ENCODE results near the gene ELOVL5. TPM values are rescaled to one million over a fixed set of nuclear protein-coding genes. Genes with fewer than 3 reads are reported as not detected.
"Not testable (repeated sequence)": the region's sequence is repeated elsewhere in the genome, so short reads cannot be mapped to it uniquely, and the experiment has no call there.

ELOVL5 gene
- total RNA-seq, 2 donors from 2014 or later = 84.6 to 134 TPM

GRCh38 chr6:53320964-53321363 is 27.8 kb downstream of the ELOVL5 start:
- DNase-seq (ENCODE audit: low spot score in 2 of 2) = no peak
- H3K27ac Mint-ChIP-seq = no peak overlapping the region
- no peak for ATAC-seq
- no peaks in the 10 kb centered on the region for H3K36me3 Mint-ChIP-seq
- H3K9me3 Mint-ChIP-seq = no peaks in the 10 kb centered on the region

GRCh38 chr6:53318429-53318828 is 30.3 kb downstream of the ELOVL5 start:
- DNase-seq (ENCODE audit: low spot score in 2 of 2) (no peak), ATAC-seq (no peak)
- Mint-ChIP-seq H3K9me3 (no peaks in the 10 kb centered on the region), H3K36me3 (peaks cover 0 to 7% of the 10 kb centered on the region in 2 donors), H3K27ac (no peak overlapping the region)

GRCh38 chr6:53317861-53318260 is 30.9 kb downstream of the ELOVL5 start:
- H3K9me3 Mint-ChIP-seq = no peaks in the 10 kb centered on the region
- ATAC-seq (no peak), DNase-seq (ENCODE audit: low spot score in 2 of 2) (no peak)
- H3K36me3 Mint-ChIP-seq = peaks cover 0 to 7% of the 10 kb centered on the region in 2 donors
- no peak overlapping the region for H3K27ac Mint-ChIP-seq

- not testable (repeated sequence) for H3K27ac Mint-ChIP-seq; ATAC-seq; H3K36me3 Mint-ChIP-seq; DNase-seq (ENCODE audit: low spot score in 2 of 2); H3K9me3 Mint-ChIP-seq
Observed at GRCh38 chr6:53317299-53317698, 31.5 kb downstream of the ELOVL5 start.

GRCh38 chr6:53316142-53316541 is 32.6 kb downstream of the ELOVL5 start:
- H3K27ac Mint-ChIP-seq = peak overlapping the region; percentile 31 to 56
- peaks cover 0 to 12% of the 10 kb centered on the region in 2 donors for H3K36me3 Mint-ChIP-seq
- H3K9me3 Mint-ChIP-seq = no peaks in the 10 kb centered on the region
- no peak for ATAC-seq
- no peak for DNase-seq (ENCODE audit: low spot score in 2 of 2)

- peaks cover 0 to 17% of the 10 kb centered on the region in 2 donors for H3K36me3 Mint-ChIP-seq
- peak overlapping the region; percentile 29 to 31 for H3K27ac Mint-ChIP-seq
- no peaks in the 10 kb centered on the region for H3K9me3 Mint-ChIP-seq
- peak; percentile 30 to 33 for ATAC-seq
- no peak for DNase-seq (ENCODE audit: low spot score in 2 of 2)
Observed at GRCh38 chr6:53315086-53315724, 33.5 kb downstream of the ELOVL5 start.

- Mint-ChIP-seq H3K36me3 (peaks cover 0 to 17% of the 10 kb centered on the region in 2 donors), H3K9me3 (no peaks in the 10 kb centered on the region), H3K27ac (peak overlapping the region in 1 of 2 donors; percentile 22)
- no peak for ATAC-seq
- no peak for DNase-seq (ENCODE audit: low spot score in 2 of 2)
Observed at GRCh38 chr6:53313784-53314400, 34.9 kb downstream of the ELOVL5 start.

GRCh38 chr6:53312355-53312754 is 36.4 kb downstream of the ELOVL5 start:
- ATAC-seq (peak; percentile 33 to 64), DNase-seq (ENCODE audit: low spot score in 2 of 2) (no peak)
- Mint-ChIP-seq H3K9me3 (no peaks in the 10 kb centered on the region), H3K36me3 (peaks cover 0 to 17% of the 10 kb centered on the region in 2 donors), H3K27ac (peak overlapping the region in 1 of 2 donors; percentile 69)

- Mint-ChIP-seq H3K27ac (peak overlapping the region; percentile 48 to 49), H3K9me3 (no peaks in the 10 kb centered on the region), H3K36me3 (peaks cover 0 to 17% of the 10 kb centered on the region in 2 donors)
- DNase-seq (ENCODE audit: low spot score in 2 of 2) = no peak
- no peak for ATAC-seq
Observed at GRCh38 chr6:53311586-53311935, 37.2 kb downstream of the ELOVL5 start.

- no peaks in the 10 kb centered on the region for H3K9me3 Mint-ChIP-seq
- peak overlapping the region; percentile 49 to 55 for H3K27ac Mint-ChIP-seq
- peaks cover 0 to 17% of the 10 kb centered on the region in 2 donors for H3K36me3 Mint-ChIP-seq
- no peak for DNase-seq (ENCODE audit: low spot score in 2 of 2)
- ATAC-seq = no peak
Observed at GRCh38 chr6:53310771-53311585, 37.8 kb downstream of the ELOVL5 start.

GRCh38 chr6:53309901-53310300 is 38.8 kb downstream of the ELOVL5 start:
- H3K27ac Mint-ChIP-seq = no peak overlapping the region
- peaks cover 0 to 17% of the 10 kb centered on the region in 2 donors for H3K36me3 Mint-ChIP-seq
- DNase-seq (ENCODE audit: low spot score in 2 of 2) (no peak), ATAC-seq (no peak)
- H3K9me3 Mint-ChIP-seq = no peaks in the 10 kb centered on the region

- Mint-ChIP-seq H3K9me3 (no peaks in the 10 kb centered on the region), H3K27ac (no peak overlapping the region), H3K36me3 (peaks cover 0 to 17% of the 10 kb centered on the region in 2 donors)
- ATAC-seq = no peak
- DNase-seq (ENCODE audit: low spot score in 2 of 2) = no peak
Observed at GRCh38 chr6:53309059-53309900, 39.5 kb downstream of the ELOVL5 start.

- peaks cover 0 to 10% of the 10 kb centered on the region in 2 donors for H3K36me3 Mint-ChIP-seq
- DNase-seq (ENCODE audit: low spot score in 2 of 2) (peak; percentile 52 to 68), ATAC-seq (peak; percentile 92 to 97)
- peak overlapping the region; percentile 85 to 95 for H3K27ac Mint-ChIP-seq
- no peaks in the 10 kb centered on the region for H3K9me3 Mint-ChIP-seq
Observed at GRCh38 chr6:53306819-53307347, 41.9 kb downstream of the ELOVL5 start.

GRCh38 chr6:53306217-53306616 is 42.5 kb downstream of the ELOVL5 start:
- not testable (repeated sequence) for H3K9me3 Mint-ChIP-seq; DNase-seq (ENCODE audit: low spot score in 2 of 2); ATAC-seq; H3K36me3 Mint-ChIP-seq
- H3K27ac Mint-ChIP-seq = peak overlapping the region; percentile 85 to 95

GRCh38 chr6:53305506-53306005 is 43.2 kb downstream of the ELOVL5 start:
- ATAC-seq; H3K9me3 Mint-ChIP-seq; H3K36me3 Mint-ChIP-seq; DNase-seq (ENCODE audit: low spot score in 2 of 2); H3K27ac Mint-ChIP-seq: not testable (repeated sequence)

- not testable (repeated sequence) for H3K9me3 Mint-ChIP-seq; DNase-seq (ENCODE audit: low spot score in 2 of 2); H3K36me3 Mint-ChIP-seq; ATAC-seq; H3K27ac Mint-ChIP-seq
Observed at GRCh38 chr6:53304953-53305352, 43.8 kb downstream of the ELOVL5 start.

Data from activated naive CD4-positive, alpha-beta T cell treated with anti-CD3 and anti-CD28 coated beads, Interleukin-2, amount 50 U/mL, for 72 hours (primary cell).